Measurements from ENCODE around the gene C5orf63. TPM values are rescaled to one million over a fixed set of nuclear protein-coding genes. Genes with fewer than 3 reads are reported as not detected.

Gene C5orf63
- total and polyA plus RNA-seq, 10 of the 15 experiments (the other 5 are each of a cell fraction or from before 2014, with no cell fraction given) = 8.7 to 54.3 (median 11.9) TPM

DNA sequence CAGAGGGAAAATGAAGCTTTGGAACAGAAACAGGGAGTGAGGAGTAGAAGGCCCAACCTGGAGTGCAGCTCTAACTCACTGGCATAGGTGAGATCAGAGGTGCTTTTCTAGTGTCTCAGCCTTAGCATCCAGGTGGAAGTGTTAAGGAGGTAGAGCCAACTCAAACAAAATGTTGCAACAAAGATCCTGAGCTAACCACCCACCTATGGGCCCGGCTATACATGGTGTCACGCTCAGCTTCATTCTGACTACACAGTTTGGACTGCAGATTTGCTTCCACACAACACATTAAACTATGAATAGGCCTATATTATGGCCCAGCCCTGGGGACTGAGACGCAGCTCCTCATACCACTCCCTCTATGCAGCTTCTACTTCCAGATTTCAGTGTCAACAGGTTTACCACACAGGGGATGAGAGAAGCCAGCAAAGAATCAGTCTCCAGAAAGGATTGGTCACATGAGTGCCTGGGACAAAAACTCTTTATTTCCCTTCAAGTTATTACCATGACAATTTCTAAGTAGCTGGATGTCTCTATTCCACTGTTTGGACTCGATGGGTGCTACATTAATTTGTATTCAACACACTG is 9.0 kb downstream of the C5orf63 start (continued):
- TF ChIP-seq, protein P1, sequence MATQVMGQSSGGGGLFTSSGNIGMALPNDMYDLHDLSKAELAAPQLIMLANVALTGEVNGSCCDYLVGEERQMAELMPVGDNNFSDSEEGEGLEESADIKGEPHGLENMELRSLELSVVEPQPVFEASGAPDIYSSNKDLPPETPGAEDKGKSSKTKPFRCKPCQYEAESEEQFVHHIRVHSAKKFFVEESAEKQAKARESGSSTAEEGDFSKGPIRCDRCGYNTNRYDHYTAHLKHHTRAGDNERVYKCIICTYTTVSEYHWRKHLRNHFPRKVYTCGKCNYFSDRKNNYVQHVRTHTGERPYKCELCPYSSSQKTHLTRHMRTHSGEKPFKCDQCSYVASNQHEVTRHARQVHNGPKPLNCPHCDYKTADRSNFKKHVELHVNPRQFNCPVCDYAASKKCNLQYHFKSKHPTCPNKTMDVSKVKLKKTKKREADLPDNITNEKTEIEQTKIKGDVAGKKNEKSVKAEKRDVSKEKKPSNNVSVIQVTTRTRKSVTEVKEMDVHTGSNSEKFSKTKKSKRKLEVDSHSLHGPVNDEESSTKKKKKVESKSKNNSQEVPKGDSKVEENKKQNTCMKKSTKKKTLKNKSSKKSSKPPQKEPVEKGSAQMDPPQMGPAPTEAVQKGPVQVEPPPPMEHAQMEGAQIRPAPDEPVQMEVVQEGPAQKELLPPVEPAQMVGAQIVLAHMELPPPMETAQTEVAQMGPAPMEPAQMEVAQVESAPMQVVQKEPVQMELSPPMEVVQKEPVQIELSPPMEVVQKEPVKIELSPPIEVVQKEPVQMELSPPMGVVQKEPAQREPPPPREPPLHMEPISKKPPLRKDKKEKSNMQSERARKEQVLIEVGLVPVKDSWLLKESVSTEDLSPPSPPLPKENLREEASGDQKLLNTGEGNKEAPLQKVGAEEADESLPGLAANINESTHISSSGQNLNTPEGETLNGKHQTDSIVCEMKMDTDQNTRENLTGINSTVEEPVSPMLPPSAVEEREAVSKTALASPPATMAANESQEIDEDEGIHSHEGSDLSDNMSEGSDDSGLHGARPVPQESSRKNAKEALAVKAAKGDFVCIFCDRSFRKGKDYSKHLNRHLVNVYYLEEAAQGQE (IDR thresholded peaks at IDR 0.05; ENCODE audit: low read depth, low read length) = no peak
- TF ChIP-seq SREBF2 (IDR thresholded peaks at IDR 0.05; ENCODE audit: low read length) = no peak
- TF ChIP-seq, protein P2, sequence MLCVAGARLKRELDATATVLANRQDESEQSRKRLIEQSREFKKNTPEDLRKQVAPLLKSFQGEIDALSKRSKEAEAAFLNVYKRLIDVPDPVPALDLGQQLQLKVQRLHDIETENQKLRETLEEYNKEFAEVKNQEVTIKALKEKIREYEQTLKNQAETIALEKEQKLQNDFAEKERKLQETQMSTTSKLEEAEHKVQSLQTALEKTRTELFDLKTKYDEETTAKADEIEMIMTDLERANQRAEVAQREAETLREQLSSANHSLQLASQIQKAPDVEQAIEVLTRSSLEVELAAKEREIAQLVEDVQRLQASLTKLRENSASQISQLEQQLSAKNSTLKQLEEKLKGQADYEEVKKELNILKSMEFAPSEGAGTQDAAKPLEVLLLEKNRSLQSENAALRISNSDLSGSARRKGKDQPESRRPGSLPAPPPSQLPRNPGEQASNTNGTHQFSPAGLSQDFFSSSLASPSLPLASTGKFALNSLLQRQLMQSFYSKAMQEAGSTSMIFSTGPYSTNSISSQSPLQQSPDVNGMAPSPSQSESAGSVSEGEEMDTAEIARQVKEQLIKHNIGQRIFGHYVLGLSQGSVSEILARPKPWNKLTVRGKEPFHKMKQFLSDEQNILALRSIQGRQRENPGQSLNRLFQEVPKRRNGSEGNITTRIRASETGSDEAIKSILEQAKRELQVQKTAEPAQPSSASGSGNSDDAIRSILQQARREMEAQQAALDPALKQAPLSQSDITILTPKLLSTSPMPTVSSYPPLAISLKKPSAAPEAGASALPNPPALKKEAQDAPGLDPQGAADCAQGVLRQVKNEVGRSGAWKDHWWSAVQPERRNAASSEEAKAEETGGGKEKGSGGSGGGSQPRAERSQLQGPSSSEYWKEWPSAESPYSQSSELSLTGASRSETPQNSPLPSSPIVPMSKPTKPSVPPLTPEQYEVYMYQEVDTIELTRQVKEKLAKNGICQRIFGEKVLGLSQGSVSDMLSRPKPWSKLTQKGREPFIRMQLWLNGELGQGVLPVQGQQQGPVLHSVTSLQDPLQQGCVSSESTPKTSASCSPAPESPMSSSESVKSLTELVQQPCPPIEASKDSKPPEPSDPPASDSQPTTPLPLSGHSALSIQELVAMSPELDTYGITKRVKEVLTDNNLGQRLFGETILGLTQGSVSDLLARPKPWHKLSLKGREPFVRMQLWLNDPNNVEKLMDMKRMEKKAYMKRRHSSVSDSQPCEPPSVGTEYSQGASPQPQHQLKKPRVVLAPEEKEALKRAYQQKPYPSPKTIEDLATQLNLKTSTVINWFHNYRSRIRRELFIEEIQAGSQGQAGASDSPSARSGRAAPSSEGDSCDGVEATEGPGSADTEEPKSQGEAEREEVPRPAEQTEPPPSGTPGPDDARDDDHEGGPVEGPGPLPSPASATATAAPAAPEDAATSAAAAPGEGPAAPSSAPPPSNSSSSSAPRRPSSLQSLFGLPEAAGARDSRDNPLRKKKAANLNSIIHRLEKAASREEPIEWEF (IDR thresholded peaks at IDR 0.05; ENCODE audit: insufficient replicate concordance, low read depth, low read length) = no peak
- TF ChIP-seq SMAD1 (IDR thresholded peaks at IDR 0.05; ENCODE audit: low read depth, partially characterized antibody) = no peak
- TF ChIP-seq MYB (IDR thresholded peaks at IDR 0.05; ENCODE audit: borderline replicate concordance, low read depth, low read length) = no peak
- TF ChIP-seq HDAC6 (IDR thresholded peaks at IDR 0.05; ENCODE audit: unreplicated experiment) = no peak
- no peak for TF ChIP-seq ZNF217 (IDR thresholded peaks at IDR 0.05)
- no peak for TF ChIP-seq POU2F2 (IDR thresholded peaks at IDR 0.05; ENCODE audit: borderline replicate concordance, low read depth, low read length)

Data from GM12878 (cell line).